D721Med (cell line): Measurements from ENCODE around the gene RARRES1.

Experiments used
- DNase-seq: peaks from one replicate; pipeline ENCODE4 v3.0.0; 2011; ENCODE audit warnings: low spot score; ENCODE audit not compliant: insufficient read length
- FAIRE-seq: peaks from 2 replicates; lab custom pipeline; 2011; peaks lifted over from hg19 to GRCh38; lab: Jason Lieb, UNC
- CTCF ChIP-seq: IDR thresholded peaks from 2 replicates; pipeline ENCODE4 v1.5.1; 2012; ENCODE audit warnings: mild to moderate bottlenecking, control low read depth; ENCODE audit not compliant: insufficient read depth; ENCODE audit errors: missing control alignments

Gene RARRES1

GRCh38 chr3:158727206-158728060 lies 4.8 kb downstream of the RARRES1 start:
- DNase-seq (peak; percentile 57), FAIRE-seq (no peak)
- TF ChIP-seq CTCF = peak; percentile 83

DNA sequence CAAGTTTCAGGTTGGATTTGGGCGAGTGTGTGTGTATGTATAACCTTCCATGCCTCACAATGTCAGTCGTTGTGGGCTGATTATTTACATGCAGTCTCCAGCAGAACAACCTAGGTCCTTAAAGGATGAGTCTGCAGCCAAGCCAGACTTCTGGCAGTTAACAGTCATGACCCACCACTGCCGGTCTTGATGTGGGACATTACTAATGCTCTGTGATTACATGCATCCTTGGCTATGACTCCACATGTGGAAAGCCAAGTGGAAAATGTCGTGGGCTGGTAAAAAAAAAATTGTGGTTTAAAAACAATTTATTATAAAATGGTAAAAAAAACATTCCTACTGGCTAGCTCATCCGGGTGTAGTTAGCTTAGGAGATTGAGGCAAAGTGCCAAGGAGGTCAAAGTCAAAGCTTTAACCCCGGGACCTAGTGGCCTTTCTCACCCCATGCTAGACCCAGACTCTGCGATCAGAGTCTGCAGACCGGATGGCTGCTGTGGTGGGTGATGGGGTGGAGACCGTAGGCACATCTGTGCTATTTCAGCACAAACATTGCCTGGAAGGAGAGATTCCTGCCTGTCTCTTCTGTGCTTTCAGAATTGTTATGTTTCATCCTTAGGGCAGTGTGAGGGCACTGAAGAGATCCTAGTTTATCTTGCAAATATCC lies 6.8 kb downstream of the RARRES1 start:
- DNase-seq (no peak), FAIRE-seq (no peak)
- no peak for TF ChIP-seq CTCF

- DNase-seq (no peak), FAIRE-seq (peak; percentile 94)
- no peak for TF ChIP-seq CTCF
These were observed 8.3 kb downstream of the RARRES1 start for GRCh38 chr3:158723991-158724390.

GRCh38 chr3:158722108-158722507 lies 10.1 kb downstream of the RARRES1 start:
- no peak for TF ChIP-seq CTCF
- DNase-seq = no peak
- no peak for FAIRE-seq

DNA sequence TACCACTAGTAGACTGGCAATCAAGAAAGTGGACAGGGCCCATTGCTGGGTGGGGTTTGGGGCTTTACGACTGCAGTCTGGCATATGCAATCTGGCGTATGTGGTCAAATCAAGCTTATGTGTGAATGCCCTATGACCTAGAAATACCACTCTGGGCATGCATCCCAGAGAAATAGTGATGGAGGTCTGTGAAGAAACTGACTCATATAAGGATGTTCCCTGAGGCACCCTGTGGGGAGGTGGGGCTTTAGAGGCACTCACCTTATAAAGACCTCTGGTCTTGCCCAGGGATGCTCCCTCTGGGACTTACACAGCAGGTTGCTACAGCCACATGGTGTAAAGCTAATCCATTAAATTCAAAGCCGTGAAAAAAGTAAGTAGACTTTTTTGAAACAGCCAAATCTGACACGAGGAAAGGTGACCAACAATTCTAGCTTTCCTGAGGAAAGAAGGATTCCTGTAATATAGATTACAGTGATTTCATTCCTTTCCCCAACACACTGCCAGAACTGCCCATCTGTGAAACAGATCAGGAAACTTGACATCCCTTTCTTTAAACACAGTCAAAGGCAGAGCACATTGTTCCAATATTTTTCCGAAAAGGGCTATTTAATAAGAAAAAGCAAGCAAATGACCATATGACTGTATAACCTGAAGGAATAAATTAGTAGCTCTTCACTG lies 13.6 kb downstream of the RARRES1 start:
- FAIRE-seq = no peak
- DNase-seq = no peak
- no peak for TF ChIP-seq CTCF

DNA sequence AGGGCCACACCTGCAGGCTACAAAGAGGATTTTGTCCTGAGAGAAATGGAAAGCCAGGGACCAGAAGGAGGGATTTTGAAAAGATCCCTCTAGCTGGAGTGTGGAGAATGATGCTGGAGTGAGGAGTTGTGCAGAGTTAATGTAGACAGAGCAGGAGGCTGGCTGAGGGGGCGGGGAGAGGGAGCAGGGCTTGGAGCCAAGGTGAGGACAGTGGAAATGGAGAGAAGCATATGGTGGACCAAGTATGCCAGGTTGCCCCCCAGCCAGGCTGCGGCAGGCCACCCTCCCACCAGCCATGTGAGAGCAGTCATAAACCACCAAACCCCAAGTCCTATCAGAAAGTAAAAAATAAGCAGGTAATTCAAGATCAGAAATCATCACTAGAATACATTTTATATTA lies 14.7 kb downstream of the RARRES1 start:
- no peak for TF ChIP-seq CTCF
- FAIRE-seq (no peak), DNase-seq (no peak)
